OCI-LY1 (cell line): Measurements from ENCODE around the gene NTMT2.

Experiments used
- CTCF ChIP-seq: fragments of 200-600 bp; sonication (generic), shearing (Covaris generic); IDR thresholded peaks from 2 replicates; pipeline ENCODE4 v1.5.1; 2017; ENCODE audit warnings: mild to moderate bottlenecking, antibody characterized with exemption, low read length, moderate library complexity, mixed read lengths
- EZH2 ChIP-seq: fragments of 200-600 bp; sonication (generic), shearing (Covaris generic); IDR thresholded peaks from 2 replicates; pipeline ENCODE4 v1.8.0; 2017; ENCODE audit warnings: borderline replicate concordance, mixed run types, mild to moderate bottlenecking, antibody characterized with exemption, low read length, moderate library complexity, mixed read lengths

DNA sequence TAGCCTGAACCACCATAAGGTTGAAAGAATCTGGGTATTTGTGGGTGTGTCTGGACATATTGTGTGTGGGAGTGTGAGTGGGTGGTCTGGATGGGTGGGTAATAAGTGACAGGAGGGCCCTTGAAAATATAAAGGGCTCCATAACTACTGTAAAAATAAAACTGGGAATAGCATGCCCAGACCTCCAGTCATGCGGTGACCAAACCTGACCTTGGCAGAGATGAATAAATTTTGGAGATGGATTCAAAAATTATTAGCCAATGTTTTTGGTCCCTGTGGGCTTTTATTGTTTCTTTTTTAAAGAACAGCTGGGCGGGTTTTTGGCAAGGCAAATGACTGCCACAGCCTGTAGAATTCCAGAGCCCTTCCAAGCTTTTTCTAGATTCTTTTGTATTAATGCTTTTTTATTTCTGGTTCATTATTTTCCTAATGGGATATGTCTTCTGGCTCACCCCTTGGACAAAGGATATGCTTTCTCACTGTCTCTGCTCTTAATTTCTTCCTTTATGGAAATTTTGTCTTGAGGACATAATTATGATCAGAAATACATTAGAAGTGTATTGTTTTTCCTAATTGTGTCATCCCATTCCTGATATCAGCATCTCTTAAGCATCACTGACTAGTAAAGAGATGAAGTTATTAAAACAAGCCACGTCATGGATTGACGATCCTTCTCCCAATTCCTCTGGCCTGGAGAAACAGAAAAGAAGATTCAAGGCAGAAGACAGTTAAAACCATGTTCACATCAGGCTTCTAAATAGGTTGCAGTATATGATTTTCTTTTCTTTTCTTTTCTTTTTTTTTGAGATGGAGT, 69.5 kb downstream of the NTMT2 start:
- TF ChIP-seq CTCF, result no peak
- no peak for TF ChIP-seq EZH2
